Nephron (organoid): Measurements from ENCODE around the gene ZNF581.

Experiments used
- H3K27ac Mint-ChIP-seq, 3 experiments: 2 replicates each; pipeline ENCODE4 v1.8.0; 2020; ENCODE audit warnings: mixed read lengths in 3 of 3, mild to moderate bottlenecking in 2 of 3, moderate library complexity in 1 of 3
- H3K27me3 Mint-ChIP-seq: 2 replicates; pipeline ENCODE4 v1.8.0; 2021; ENCODE audit warnings: low read depth, mild to moderate bottlenecking, moderate library complexity, mixed read lengths
- H3K36me3 Mint-ChIP-seq: 2 replicates; pipeline ENCODE4 v1.8.0; 2020; ENCODE audit warnings: low read depth, mixed read lengths
- H3K4me1 Mint-ChIP-seq: 2 replicates; pipeline ENCODE4 v1.8.0; 2020; ENCODE audit warnings: mixed read lengths
- H3K4me3 Mint-ChIP-seq, 3 experiments: 2 replicates each; pipeline ENCODE4 v1.8.0; 2020; ENCODE audit warnings: mild to moderate bottlenecking in 3 of 3, mixed read lengths in 3 of 3, moderate library complexity in 2 of 3
- H3K9me3 Mint-ChIP-seq: 2 replicates; pipeline ENCODE4 v1.8.0; 2020; ENCODE audit warnings: mixed read lengths
- TF ChIP-seq, protein P1 (sequence below), 3 experiments: fragments of 200-600 bp; sonication (generic); IDR thresholded peaks; one replicate each; pipeline ENCODE4 v1.5.0; 2021; ENCODE audit warnings: antibody characterized with exemption in 3 of 3; ENCODE audit not compliant: unreplicated experiment in 3 of 3

Gene ZNF581

DNA sequence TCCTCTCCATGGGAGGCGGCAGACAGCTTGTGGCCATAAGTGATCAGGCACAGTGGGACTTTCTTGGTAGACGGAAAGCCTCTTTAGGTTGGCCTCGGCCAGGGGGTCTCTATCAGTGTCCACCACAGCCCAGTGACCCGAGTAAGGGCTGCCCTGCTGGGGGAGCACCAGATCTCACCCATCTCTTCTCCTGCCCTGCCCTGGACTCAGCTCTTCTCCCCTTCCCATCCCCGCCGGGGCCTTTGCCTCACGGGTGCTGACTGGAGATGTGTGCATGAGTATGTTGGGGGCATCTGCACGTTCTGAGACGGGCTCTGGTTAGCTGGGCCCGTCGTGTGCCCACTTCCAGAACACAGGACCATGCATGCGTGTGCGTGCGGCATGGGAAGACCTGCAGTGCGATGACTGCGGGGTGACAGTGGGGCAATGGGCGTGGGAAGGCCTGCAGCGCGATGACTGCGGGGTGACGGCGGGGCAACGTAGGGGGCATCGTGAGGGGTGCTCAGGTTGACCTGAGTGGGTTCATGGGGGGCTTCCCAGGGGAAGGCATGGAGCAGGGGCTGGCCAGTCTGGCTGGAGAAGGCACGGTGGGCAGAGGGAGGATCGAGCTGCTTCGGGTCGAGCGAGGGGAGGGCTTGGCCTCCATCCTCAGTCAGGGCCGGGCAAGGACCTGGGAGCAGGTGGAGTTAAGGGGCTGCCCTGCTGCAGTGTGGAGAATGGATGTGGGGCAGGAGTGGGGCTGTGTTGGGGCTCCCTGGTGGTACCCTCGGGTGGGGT lies 47.5 kb downstream of the ZNF581 start:
- TF ChIP-seq, protein P1, sequence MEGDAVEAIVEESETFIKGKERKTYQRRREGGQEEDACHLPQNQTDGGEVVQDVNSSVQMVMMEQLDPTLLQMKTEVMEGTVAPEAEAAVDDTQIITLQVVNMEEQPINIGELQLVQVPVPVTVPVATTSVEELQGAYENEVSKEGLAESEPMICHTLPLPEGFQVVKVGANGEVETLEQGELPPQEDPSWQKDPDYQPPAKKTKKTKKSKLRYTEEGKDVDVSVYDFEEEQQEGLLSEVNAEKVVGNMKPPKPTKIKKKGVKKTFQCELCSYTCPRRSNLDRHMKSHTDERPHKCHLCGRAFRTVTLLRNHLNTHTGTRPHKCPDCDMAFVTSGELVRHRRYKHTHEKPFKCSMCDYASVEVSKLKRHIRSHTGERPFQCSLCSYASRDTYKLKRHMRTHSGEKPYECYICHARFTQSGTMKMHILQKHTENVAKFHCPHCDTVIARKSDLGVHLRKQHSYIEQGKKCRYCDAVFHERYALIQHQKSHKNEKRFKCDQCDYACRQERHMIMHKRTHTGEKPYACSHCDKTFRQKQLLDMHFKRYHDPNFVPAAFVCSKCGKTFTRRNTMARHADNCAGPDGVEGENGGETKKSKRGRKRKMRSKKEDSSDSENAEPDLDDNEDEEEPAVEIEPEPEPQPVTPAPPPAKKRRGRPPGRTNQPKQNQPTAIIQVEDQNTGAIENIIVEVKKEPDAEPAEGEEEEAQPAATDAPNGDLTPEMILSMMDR (IDR thresholded peaks at IDR 0.05; ENCODE audit: unreplicated experiment in 3 of 3) = no peak
- H3K27ac Mint-ChIP-seq = peak overlapping the region in 1 of 3 experiments; percentile 84
- peaks cover 31% of the 10 kb centered on the region for H3K36me3 Mint-ChIP-seq
- H3K27me3 Mint-ChIP-seq = no peaks in the 10 kb centered on the region
- H3K4me1 Mint-ChIP-seq = peaks cover 7% of the 10 kb centered on the region
- no peak overlapping the region for H3K4me3 Mint-ChIP-seq
- H3K9me3 Mint-ChIP-seq = no peaks in the 10 kb centered on the region

DNA sequence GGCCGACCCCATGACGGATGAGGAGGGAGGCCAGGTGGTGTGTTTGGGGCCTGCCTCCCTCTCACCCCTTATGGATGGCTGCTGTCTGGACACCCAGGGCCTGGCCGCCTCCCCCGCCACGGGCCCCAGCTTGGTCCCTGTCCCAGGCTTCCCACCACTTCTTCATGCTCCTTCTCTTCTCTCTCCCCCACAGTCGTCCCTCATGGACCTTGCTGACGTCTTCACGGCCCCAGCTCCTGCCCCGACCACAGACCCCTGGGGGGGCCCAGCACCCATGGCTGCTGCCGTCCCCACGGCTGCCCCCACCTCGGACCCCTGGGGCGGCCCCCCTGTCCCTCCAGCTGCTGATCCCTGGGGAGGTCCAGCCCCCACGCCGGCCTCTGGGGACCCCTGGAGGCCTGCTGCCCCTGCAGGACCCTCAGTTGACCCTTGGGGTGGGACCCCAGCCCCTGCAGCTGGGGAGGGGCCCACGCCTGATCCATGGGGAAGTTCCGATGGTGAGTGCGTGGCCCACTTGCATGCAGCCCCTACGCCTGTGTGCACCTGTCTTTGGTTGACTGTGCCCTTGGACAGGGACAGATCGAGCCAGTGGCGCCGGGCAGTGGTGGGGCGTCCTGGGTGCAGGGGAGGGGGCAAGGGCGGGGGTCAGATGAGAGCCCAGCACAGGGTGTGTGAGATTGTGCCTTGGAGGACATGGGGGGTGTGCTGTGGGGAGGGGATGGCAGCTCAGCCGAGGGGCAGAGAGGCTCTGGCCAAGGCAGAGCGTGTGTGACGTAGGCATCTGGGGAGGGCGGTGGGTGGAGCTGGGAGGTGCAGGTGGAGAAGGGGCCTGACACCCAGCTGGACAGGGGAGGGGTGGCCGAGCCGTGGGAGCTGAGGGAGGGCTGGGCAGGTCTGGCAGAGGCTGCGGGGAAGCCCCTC lies 48.4 kb downstream of the ZNF581 start:
- Mint-ChIP-seq H3K36me3 (peaks cover 36% of the 10 kb centered on the region), H3K4me3 (no peak overlapping the region), H3K27ac (no peak overlapping the region), H3K27me3 (no peaks in the 10 kb centered on the region), H3K9me3 (no peaks in the 10 kb centered on the region), H3K4me1 (peaks cover 7% of the 10 kb centered on the region)
- TF ChIP-seq, protein P1 (IDR thresholded peaks at IDR 0.05; ENCODE audit: unreplicated experiment in 3 of 3) = no peak

DNA sequence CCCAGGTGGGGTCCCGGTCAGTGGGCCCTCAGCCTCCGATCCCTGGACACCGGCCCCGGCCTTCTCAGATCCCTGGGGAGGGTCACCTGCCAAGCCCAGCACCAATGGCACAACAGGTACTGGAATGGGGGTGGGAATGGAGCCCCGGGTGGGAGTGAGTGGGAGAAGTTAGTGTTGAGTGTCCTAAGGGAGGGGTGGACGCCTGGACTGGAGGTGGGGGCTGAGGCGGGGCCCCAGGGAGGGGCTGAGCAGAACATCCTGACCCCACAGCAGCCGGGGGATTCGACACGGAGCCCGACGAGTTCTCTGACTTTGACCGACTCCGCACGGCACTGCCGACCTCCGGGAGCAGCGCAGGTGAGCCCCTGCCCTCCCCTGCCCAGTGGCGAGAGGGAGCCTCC lies 49.2 kb downstream of the ZNF581 start:
- Mint-ChIP-seq H3K9me3 (no peaks in the 10 kb centered on the region), H3K27ac (no peak overlapping the region), H3K36me3 (peaks cover 40% of the 10 kb centered on the region), H3K4me3 (no peak overlapping the region), H3K27me3 (no peaks in the 10 kb centered on the region), H3K4me1 (peaks cover 7% of the 10 kb centered on the region)
- TF ChIP-seq, protein P1 (IDR thresholded peaks at IDR 0.05; ENCODE audit: unreplicated experiment in 3 of 3) = no peak

DNA sequence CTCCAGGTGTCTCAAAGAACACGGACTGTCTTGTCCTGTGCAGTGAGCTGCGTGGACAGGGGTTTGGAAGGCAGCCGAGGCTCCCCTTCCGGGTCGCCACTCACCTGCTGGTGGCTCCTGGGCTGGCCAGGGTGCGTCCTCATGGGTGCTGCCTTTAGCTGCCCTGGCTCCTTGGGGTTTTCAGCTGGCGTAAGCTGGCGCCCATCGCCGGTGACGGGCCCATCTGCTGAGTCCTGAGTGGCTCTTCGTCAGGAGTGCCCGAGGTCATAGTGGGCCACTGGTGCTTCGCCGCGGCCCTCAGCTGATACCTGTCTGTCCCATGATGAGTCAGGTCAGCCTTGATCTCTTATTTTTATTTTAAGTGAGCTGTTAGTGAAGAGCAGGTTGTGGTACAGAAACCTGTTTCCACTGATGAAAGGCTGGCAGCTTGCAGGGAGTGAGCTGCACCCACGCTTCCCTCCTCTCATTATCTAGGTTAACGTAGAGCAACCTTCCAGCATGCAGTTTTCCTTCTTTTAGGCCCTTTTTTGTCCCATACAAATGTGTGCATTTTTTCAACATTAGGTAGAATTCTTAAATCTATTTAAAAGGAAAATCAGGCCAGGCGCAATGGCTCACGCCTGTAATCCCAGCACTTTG lies 50.0 kb downstream of the ZNF581 start:
- H3K27ac Mint-ChIP-seq = no peak overlapping the region
- peaks cover 43% of the 10 kb centered on the region for H3K36me3 Mint-ChIP-seq
- no peaks in the 10 kb centered on the region for H3K9me3 Mint-ChIP-seq
- TF ChIP-seq, protein P1 (IDR thresholded peaks at IDR 0.05; ENCODE audit: unreplicated experiment in 3 of 3) = no peak
- H3K27me3 Mint-ChIP-seq = no peaks in the 10 kb centered on the region
- H3K4me3 Mint-ChIP-seq = no peak overlapping the region
- peaks cover 7% of the 10 kb centered on the region for H3K4me1 Mint-ChIP-seq

DNA sequence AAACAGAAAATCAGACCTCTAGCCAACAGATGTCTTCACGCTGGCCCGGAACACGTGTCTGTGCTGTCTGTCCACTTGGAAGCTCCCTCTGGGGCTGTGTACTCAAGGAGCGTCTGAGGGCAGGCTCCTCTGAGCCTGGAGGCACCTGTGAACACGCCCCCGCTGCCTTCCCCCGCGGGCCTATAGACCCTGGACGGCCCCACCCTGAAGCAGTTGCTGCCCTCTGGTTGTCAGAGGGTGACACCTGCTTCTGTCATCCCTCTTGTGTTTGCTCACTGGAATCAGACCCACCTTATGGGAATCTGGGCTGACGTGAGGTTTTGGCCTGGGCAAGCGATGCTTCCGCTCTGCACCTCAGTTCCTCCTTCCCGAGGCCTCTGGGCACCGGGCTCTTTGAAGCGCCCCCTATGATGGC lies 50.8 kb downstream of the ZNF581 start:
- peaks cover 1% of the 10 kb centered on the region for H3K4me1 Mint-ChIP-seq
- no peaks in the 10 kb centered on the region for H3K27me3 Mint-ChIP-seq
- H3K36me3 Mint-ChIP-seq = peaks cover 45% of the 10 kb centered on the region
- no peak overlapping the region for H3K4me3 Mint-ChIP-seq
- TF ChIP-seq, protein P1 (IDR thresholded peaks at IDR 0.05; ENCODE audit: unreplicated experiment in 3 of 3) = no peak
- H3K9me3 Mint-ChIP-seq = no peaks in the 10 kb centered on the region
- no peak overlapping the region for H3K27ac Mint-ChIP-seq
